Body of pancreas (tissue), 4 donors: Measurements from ENCODE around the gene MAP2. TPM values are rescaled to one million over a fixed set of nuclear protein-coding genes. Genes with fewer than 3 reads are reported as not detected.
A peak's percentile ranks its signal among the peaks of the same experiment; 100 is the strongest.

Source experiments
- ATAC-seq: fragments of 150-250 bp; one replicate; pipeline ENCODE4 v1.9.1; 2016
- DNase-seq, 4 donors: peaks; one replicate each; pipeline ENCODE4 v3.0.0-alpha.2; 2019
- H3K27ac ChIP-seq, 4 donors: fragments of 200-600 bp; sonication (generic); 1 replicate in 3 of 4; 2 replicates in 1 of 4; pipeline versions ENCODE4 v1.5.1 to v1.6.1; 2016 to 2019; ENCODE audit warnings: mild to moderate bottlenecking in 1 of 4, mixed read lengths in 1 of 4, moderate library complexity in 1 of 4
- H3K27me3 ChIP-seq, 2 donors: fragments of 200-600 bp; sonication (generic); one replicate each; pipeline ENCODE4 v1.6.0; 2016; ENCODE audit warnings: mild to moderate bottlenecking in 1 of 2
- H3K36me3 ChIP-seq, 2 donors: fragments of 200-600 bp; sonication (generic); replicated peaks in 1 of 2; 2 replicates each; pipeline ENCODE4 v1.5.1; 2016; ENCODE audit warnings: low read depth in 2 of 2; ENCODE audit not compliant: insufficient read depth in 1 of 2
- H3K4me1 ChIP-seq: fragments of 200-600 bp; sonication (generic); one replicate; pipeline ENCODE4 v1.6.0; 2016
- H3K4me3 ChIP-seq, 2 donors: fragments of 200-600 bp; sonication (generic); 1 replicate in 1 of 2; 2 replicates in 1 of 2; pipeline ENCODE4 v1.5.1; 2016 to 2019
- H3K9me3 ChIP-seq, 3 donors: fragments of 200-600 bp; sonication (generic); 1 replicate in 2 of 3; 2 replicates in 1 of 3; pipeline ENCODE4 v1.5.1; 2016
- POLR2A ChIP-seq, 3 donors: fragments of 450-650 bp; IDR thresholded peaks; one replicate each; pipeline ENCODE4 v1.6.1; 2016; ENCODE audit warnings: antibody characterized with exemption in 3 of 3, mild to moderate bottlenecking in 2 of 3
- WGBS, 2 donors: methylation state at CpG; one replicate each; pipeline ENCODE4 v1.1.5; 2017; 5-methylcytosine and 5-hydroxymethylcytosine counted together
- intact Hi-C: fragments of 100-400 bp; cut with DNase I; formaldehyde crosslinking; loops from one replicate; pipeline ENCODE4 v1.15.1; 2023
- total RNA-seq, 2 donors: library from RNA; depleted of rRNA; stranded (reverse); fragments of >200 nt; gene quantifications; one replicate each; pipeline ENCODE4 v1.1.0, GENCODE V29; 2016
- TF ChIP-seq, protein P1 (sequence below), 7 experiments: fragments of 450-650 bp in 4 of 7; fragments of 200-600 bp in 3 of 7; sonication (generic) in 3 of 7; IDR thresholded peaks; one replicate each; pipeline ENCODE4 v1.5.1; 2016 to 2019; ENCODE audit warnings: antibody characterized with exemption in 7 of 7

The MAP2 gene
- total RNA-seq, 2 donors from 2014 or later = 14.2 to 32.9 TPM

DNA sequence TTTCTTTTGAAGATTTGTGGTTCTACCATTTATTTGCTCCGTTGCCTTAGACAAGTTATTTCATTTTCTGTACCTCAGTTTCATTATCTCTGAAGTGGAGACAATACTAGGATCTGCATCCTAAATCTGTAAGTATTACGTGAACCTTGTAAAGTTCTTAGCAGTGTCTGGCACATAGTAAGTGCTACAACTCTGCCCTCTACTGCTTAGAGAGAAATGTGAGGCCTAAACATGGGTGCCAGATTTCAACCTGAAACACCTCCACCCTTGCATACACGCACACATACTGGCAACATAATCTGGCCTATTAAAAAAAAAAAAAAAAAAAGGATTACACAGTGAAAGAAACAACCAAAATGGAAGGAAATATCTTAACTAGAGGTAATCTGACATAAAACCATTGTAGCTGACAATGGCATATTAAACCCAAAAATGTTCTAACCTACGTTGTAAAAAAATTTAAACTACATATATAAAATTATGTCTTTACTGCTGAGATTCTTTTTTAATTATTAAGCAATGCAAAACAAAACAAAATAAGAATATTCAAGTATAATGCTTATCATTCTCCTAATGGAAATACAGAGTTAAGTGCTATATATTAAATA, 132.6 kb downstream of the MAP2 start:
- intact Hi-C loops = loop anchor here (10.0 kb wide), 1 partner anchor 212 kb away; no protein-coding TSS in a partner anchor

GRCh38 chr2:209560911-209561310, 137.1 kb downstream of the MAP2 start:
- DNase-seq = no peak
- WGBS, 2 donors = 48 to 53% methylated on average over 3 of the region's 3 CpGs
- Histone ChIP-seq H3K4me1 (no peaks in the 10 kb centered on the region), H3K27me3 (no peaks in the 10 kb centered on the region), H3K27ac (no peak overlapping the region), H3K9me3 (no peaks in the 10 kb centered on the region), H3K4me3 (no peak overlapping the region), H3K36me3 (no peaks in the 10 kb centered on the region)
- ATAC-seq = no peak
- intact Hi-C loops = no loop called here
- no peak for TF ChIP-seq POLR2A (IDR thresholded peaks at IDR 0.05)
- TF ChIP-seq, protein P1, sequence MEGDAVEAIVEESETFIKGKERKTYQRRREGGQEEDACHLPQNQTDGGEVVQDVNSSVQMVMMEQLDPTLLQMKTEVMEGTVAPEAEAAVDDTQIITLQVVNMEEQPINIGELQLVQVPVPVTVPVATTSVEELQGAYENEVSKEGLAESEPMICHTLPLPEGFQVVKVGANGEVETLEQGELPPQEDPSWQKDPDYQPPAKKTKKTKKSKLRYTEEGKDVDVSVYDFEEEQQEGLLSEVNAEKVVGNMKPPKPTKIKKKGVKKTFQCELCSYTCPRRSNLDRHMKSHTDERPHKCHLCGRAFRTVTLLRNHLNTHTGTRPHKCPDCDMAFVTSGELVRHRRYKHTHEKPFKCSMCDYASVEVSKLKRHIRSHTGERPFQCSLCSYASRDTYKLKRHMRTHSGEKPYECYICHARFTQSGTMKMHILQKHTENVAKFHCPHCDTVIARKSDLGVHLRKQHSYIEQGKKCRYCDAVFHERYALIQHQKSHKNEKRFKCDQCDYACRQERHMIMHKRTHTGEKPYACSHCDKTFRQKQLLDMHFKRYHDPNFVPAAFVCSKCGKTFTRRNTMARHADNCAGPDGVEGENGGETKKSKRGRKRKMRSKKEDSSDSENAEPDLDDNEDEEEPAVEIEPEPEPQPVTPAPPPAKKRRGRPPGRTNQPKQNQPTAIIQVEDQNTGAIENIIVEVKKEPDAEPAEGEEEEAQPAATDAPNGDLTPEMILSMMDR (IDR thresholded peaks at IDR 0.05) = no peak

More for the DNA sequence above, 132.6 kb downstream of the MAP2 start:
- TF ChIP-seq, protein P1 (IDR thresholded peaks at IDR 0.05) = peak in 6 of 7 experiments; percentile 18 to 68 (median 48)
- no peak for TF ChIP-seq POLR2A (IDR thresholded peaks at IDR 0.05)
- Histone ChIP-seq H3K36me3 (no peaks in the 10 kb centered on the region), H3K27ac (no peak overlapping the region), H3K4me1 (no peaks in the 10 kb centered on the region), H3K9me3 (no peaks in the 10 kb centered on the region), H3K4me3 (no peak overlapping the region), H3K27me3 (no peaks in the 10 kb centered on the region)
- ATAC-seq (peak; percentile 56), DNase-seq (peak in 3 of 4 donors; percentile 19 to 23 (median 20))
- 52 to 70% methylated on average over 4 of the region's 4 CpGs for WGBS, 2 donors

GRCh38 chr2:209563453-209563852, 139.6 kb downstream of the MAP2 start:
- Histone ChIP-seq H3K4me3 (no peak overlapping the region), H3K36me3 (no peaks in the 10 kb centered on the region), H3K27me3 (no peaks in the 10 kb centered on the region), H3K4me1 (no peaks in the 10 kb centered on the region), H3K9me3 (no peaks in the 10 kb centered on the region), H3K27ac (no peak overlapping the region)
- no peak for ATAC-seq
- TF ChIP-seq, protein P1 (IDR thresholded peaks at IDR 0.05) = no peak
- no peak for TF ChIP-seq POLR2A (IDR thresholded peaks at IDR 0.05)
- WGBS, 2 donors = 83 to 94% methylated on average over 5 of the region's 5 CpGs
- intact Hi-C loops = no loop called here
- DNase-seq = no peak

DNA sequence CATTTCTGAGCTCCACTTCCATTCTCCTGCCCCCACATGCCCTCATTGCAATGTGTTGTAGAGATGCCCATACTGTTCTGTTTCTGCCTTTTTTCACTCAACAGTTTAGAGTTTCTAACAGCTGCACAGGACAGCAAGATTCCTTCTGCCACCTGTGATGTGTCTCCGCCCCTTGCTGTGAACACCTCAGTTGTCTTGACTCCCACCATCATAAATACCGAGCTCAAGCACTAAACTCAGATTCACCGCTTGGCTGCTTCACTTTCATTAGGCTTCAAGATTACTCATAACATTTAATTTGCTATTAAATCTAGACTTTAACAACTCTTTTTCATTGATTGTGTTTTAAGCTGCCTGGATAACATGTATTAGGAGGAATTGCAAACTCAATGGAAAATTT, 141.0 kb downstream of the MAP2 start:
- TF ChIP-seq, protein P1 (IDR thresholded peaks at IDR 0.05) = no peak
- TF ChIP-seq POLR2A (IDR thresholded peaks at IDR 0.05) = no peak

More for the DNA sequence above, 141.0 kb downstream of the MAP2 start:
- DNase-seq (no peak), ATAC-seq (no peak)
- no peak overlapping the region for H3K4me3 ChIP-seq
- no peak overlapping the region for H3K27ac ChIP-seq
- intact Hi-C loops = no loop called here
- no peaks in the 10 kb centered on the region for H3K36me3 ChIP-seq
- WGBS, 2 donors = 88 to 90% methylated on average over 3 of the region's 3 CpGs
- no peaks in the 10 kb centered on the region for H3K9me3 ChIP-seq
- H3K27me3 ChIP-seq = no peaks in the 10 kb centered on the region
- no peaks in the 10 kb centered on the region for H3K4me1 ChIP-seq
